Aorta (tissue), 5 donors: ENCODE results near the gene LIMS4. TPM values are rescaled to one million over a fixed set of nuclear protein-coding genes. Genes with fewer than 3 reads are reported as not detected.
"Not testable (repeated sequence)": the region's sequence is repeated elsewhere in the genome, so short reads cannot be mapped to it uniquely, and the experiment has no call there.

Experiments
- ATAC-seq: fragments of 200-7000 bp; cut with Tn5 transposase; one replicate; pipeline ENCODE4 v1.9.1; 2022; ENCODE audit warnings: moderate library complexity; ENCODE audit not compliant: low FRiP score
- DNase-seq, 2 donors: peaks; one replicate each; pipeline ENCODE4 v3.0.0-alpha.2; 2020
- H3K27ac ChIP-seq, 2 donors: one replicate each; pipeline ENCODE4 v1.5.1; 2013; ENCODE audit warnings: low read length in 2 of 2, mild to moderate bottlenecking in 2 of 2, moderate library complexity in 2 of 2, control low read depth in 1 of 2, inconsistent platforms in 1 of 2, low read depth in 1 of 2
- H3K27me3 ChIP-seq, 2 donors: one replicate each; pipeline ENCODE4 v1.6.1; 2013; ENCODE audit warnings: control low read depth in 1 of 2, low read length in 1 of 2, mild to moderate bottlenecking in 1 of 2, moderate library complexity in 1 of 2; ENCODE audit not compliant: insufficient read depth in 2 of 2, control insufficient read depth in 1 of 2
- H3K36me3 ChIP-seq, 2 donors: one replicate each; pipeline ENCODE4 v1.6.1; 2013; ENCODE audit warnings: control low read depth in 1 of 2, low read length in 1 of 2, mild to moderate bottlenecking in 1 of 2; ENCODE audit not compliant: insufficient read depth in 2 of 2, control insufficient read depth in 1 of 2
- H3K4me1 ChIP-seq, 2 donors: one replicate each; pipeline ENCODE4 v1.6.1; 2013; ENCODE audit warnings: low read length in 2 of 2, control low read depth in 1 of 2, mild to moderate bottlenecking in 1 of 2, moderate library complexity in 1 of 2; ENCODE audit not compliant: insufficient read depth in 2 of 2, control insufficient read depth in 1 of 2
- H3K4me3 ChIP-seq, 2 donors: one replicate each; pipeline ENCODE4 v1.5.1; 2013; ENCODE audit warnings: low read length in 2 of 2, control low read depth in 1 of 2, mild to moderate bottlenecking in 1 of 2
- H3K9me3 ChIP-seq: one replicate; pipeline ENCODE4 v1.6.1; 2013; ENCODE audit warnings: mild to moderate bottlenecking, low read length; ENCODE audit not compliant: control insufficient read depth
- WGBS, 2 donors: extraction: QIAGEN DNeasy Blood & Tissue Kit; methylation state at CpG; one replicate each; pipeline ENCODE4 v1.1.7; 2013; 5-methylcytosine and 5-hydroxymethylcytosine counted together
- intact Hi-C, 2 donors: fragments of 100-400 bp; cut with DNase I; formaldehyde crosslinking; loops; one replicate each; pipeline versions ENCODE4 v1.14.2 to v1.15.0; 2022
- polyA plus RNA-seq, 2 donors: library from polyadenylated mRNA; stranded (reverse); fragments of 200-250 nt; gene quantifications; one replicate each; pipeline ENCODE4 v1.2.3, GENCODE V29; 2013
- total RNA-seq, 2 donors: library from RNA; stranded (reverse); fragmentation: NEBNext Ultra II Directional; extraction: Animal tissue kit (Norgen Biotek cat#: 25700); gene quantifications; one replicate each; pipeline ENCODE4 v1.2.1, GENCODE V29; 2021
- donor health status: healthy with polysubstance abuse.
- donor health status: Bipolar disorder and iron deficiency.
- donor health status: DM: no; HTN: no; CAD: no.
- donor health status: DM: no; HTN: no; CAD: no.
- donor health status: DM: yes; HTN: yes; CAD: no.

LIMS4 gene
- total and polyA plus RNA-seq, 4 donors: 16.0 to 69.1 (median 19.8) TPM

DNA sequence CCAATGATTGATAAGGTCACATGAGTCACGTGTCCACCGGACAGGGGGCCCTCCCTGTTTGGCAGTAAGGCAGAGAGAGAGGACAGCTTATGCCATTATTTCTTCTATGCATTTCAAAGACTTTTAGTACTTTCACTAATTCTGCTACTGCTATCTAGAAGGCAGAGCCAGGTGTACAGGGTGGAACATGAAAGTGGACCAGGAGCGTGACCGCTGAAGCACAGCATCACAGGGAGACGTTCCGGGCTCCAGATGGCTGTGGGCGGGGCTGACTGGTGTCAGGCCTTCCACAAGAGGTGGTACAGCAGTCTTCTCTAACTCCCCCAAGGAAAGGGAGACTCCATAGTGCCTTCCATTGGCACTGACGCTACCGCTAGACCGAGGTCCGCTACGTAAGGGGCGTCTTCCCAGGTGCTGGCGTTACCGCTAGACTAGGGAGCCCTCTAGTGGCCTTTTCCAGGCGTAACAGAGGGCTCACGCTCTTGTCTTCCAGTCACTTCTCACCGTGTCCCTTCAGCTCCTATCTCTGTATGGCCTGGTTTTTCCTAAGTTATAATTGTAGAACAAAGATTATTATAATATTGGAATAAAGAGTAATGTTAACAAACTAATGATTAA is 71.5 kb downstream of the LIMS4 start:
- H3K27me3 ChIP-seq, DNase-seq, H3K4me1 ChIP-seq, H3K4me3 ChIP-seq, ATAC-seq, H3K9me3 ChIP-seq, H3K36me3 ChIP-seq, intact Hi-C loops, H3K27ac ChIP-seq: not testable (repeated sequence)
- WGBS, 2 donors: 0 to 1% methylated on average over 3 of the region's 18 CpGs

DNA sequence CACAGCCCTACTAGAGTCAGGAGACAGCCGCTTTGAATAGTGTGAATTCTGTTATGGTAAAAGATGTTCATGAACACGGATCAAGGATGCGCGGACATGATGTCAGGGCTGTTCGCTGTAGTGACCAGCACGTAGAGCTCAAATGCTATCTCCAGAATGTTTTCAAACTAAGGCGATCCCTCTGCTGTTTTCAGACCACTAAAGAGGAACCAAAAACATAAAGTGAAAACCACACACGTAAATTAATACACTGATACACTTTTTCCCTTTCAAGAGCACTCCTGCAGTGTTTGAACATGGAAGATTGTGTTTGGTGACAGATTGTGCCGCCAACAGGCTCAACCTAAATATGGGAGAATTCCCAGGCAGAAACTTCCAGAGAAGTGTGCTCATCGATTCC is 73.2 kb downstream of the LIMS4 start:
- intact Hi-C loops, ATAC-seq, H3K4me3 ChIP-seq, DNase-seq, H3K4me1 ChIP-seq, H3K36me3 ChIP-seq, H3K27ac ChIP-seq, H3K9me3 ChIP-seq, H3K27me3 ChIP-seq: not testable (repeated sequence)
- WGBS, 2 donors: no CpG with 5 or more reads among the region's 10 CpGs

GRCh38 chr2:110395990-110396389 is 76.6 kb downstream of the LIMS4 start:
- H3K27me3 ChIP-seq, intact Hi-C loops, H3K4me1 ChIP-seq, DNase-seq, H3K27ac ChIP-seq, ATAC-seq, H3K9me3 ChIP-seq, H3K36me3 ChIP-seq, H3K4me3 ChIP-seq: not testable (repeated sequence)
- WGBS, 2 donors: no CpG with 5 or more reads among the region's 5 CpGs

Other genes with a start within 250 kb of the LIMS4 start
- gene RGPD6, start 104.4 kb upstream of the LIMS4 start, total RNA-seq: 10 to 100 TPM; 42.8 to 79.1 TPM
- gene RGPD6, start 104.4 kb upstream of the LIMS4 start, polyA plus RNA-seq: 10 to 100 TPM in 1 of 2 donors, 1 to 10 TPM in 1; 7.8 to 11.5 TPM
- gene BUB1, start 205.2 kb upstream of the LIMS4 start, total RNA-seq: 1 to 10 TPM in 1 of 2 donors, under 1 TPM in 1; 0.84 to 2.5 TPM
- gene BUB1, start 205.2 kb upstream of the LIMS4 start, polyA plus RNA-seq: under 1 TPM in 1 of 2 donors, not detected in 1; 0.38 TPM